22Rv1 (cell line): ENCODE measurements around the gene NKD1.

Source experiments
- CTCF ChIP-seq: fragments of 450-650 bp; IDR thresholded peaks from 2 replicates; pipeline ENCODE4 v1.5.1; 2017; ENCODE audit warnings: mild to moderate bottlenecking
- ZFX ChIP-seq: fragments of 450-650 bp; IDR thresholded peaks from 2 replicates; pipeline ENCODE4 v1.6.1; 2017; ENCODE audit warnings: antibody characterized with exemption, borderline replicate concordance

GRCh38 chr16:50560903-50561863 lies 13.0 kb downstream of the NKD1 start:
- TF ChIP-seq CTCF (no peak), ZFX (no peak)
